Activated T-helper 17 cell treated with anti-CD3 and anti-CD28 coated beads, Interleukin-2, amount 50 U/mL, for 72 hours (primary cell): ENCODE results near the gene RBBP8NL. TPM values are rescaled to one million over a fixed set of nuclear protein-coding genes. Genes with fewer than 3 reads are reported as not detected.

Source experiments
- ATAC-seq: fragments of 150-1000 bp; cut with Tn5 transposase; replicated peaks from 2 replicates; pipeline ENCODE4 v1.10.0; 2021; ENCODE audit warnings: mild to moderate bottlenecking, moderate library complexity
- H3K27ac Mint-ChIP-seq: one replicate; pipeline ENCODE4 v1.8.0; 2022; ENCODE audit warnings: mixed read lengths
- H3K27me3 Mint-ChIP-seq: one replicate; pipeline ENCODE4 v1.8.0; 2022; ENCODE audit warnings: mixed read lengths
- H3K36me3 Mint-ChIP-seq: one replicate; pipeline ENCODE4 v1.8.0; 2022; ENCODE audit warnings: low read depth, mild to moderate bottlenecking, mixed read lengths
- H3K4me1 Mint-ChIP-seq: one replicate; pipeline ENCODE4 v1.8.0; 2022; ENCODE audit warnings: mixed read lengths
- H3K4me3 Mint-ChIP-seq: one replicate; pipeline ENCODE4 v1.8.0; 2022; ENCODE audit warnings: mild to moderate bottlenecking, mixed read lengths
- H3K9me3 Mint-ChIP-seq: one replicate; pipeline ENCODE4 v1.8.0; 2022; ENCODE audit warnings: mixed read lengths
- total RNA-seq, 2 donors: library from RNA; stranded (reverse); gene quantifications; one replicate each; pipeline ENCODE4 v1.2.3, GENCODE V29; 2022

RBBP8NL gene
- not detected for total RNA-seq

DNA sequence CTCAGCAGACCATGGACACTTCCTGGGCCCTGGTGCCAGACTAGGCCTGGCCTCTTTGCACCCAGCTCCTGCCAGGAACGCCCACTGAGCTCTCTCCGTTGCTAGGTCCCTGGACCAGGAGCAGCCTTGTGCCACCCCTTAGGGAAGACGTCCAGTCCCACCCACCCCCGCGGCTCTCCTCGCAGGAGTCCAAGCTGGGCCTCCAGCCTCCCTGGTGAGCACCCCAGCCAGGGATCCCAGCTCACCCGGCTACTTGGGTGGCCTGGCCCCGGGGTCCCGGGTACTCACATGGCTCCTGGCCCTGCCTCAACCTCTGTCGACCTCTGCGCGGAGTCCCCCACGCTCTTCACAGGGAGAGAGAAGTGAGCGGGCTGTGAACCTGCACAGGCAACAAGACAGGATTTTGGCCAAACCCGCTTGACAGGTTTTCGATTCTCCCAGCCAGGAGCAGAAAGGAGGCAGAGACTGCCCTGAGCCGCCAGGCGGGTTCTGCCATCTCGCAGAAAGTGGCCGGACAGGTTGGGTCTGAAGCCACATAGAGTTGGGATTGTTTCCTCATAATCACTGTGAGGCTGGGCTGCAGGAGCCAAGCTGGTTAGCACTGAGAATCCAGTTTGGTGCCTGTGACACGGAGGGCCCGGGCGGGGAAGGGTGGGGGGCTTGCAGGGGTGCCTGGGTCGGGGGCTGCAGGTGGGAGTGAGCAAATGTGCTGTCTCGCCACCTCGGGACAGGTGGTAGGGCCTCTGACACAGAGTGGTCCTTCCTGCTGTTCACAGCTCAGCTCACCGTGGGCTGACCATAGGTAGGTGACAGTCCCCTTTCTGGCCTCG is at the start of gene RBBP8NL:
Gene RBBP8NL (minus strand): TSS at position 368 of the 830 bp plus-strand sequence. CDS start 7,892 bp downstream, outside the sequence.
- Mint-ChIP-seq H3K4me3 (no peak within 1 kb of the TSS), H3K27me3 (peaks cover 6% of the 10 kb centered on the region), H3K36me3 (no peaks in the 10 kb centered on the region), H3K9me3 (no peaks in the 10 kb centered on the region), H3K4me1 (no peaks in the 10 kb centered on the region), H3K27ac (no peak within 1 kb of the TSS)
- no peak for ATAC-seq

DNA sequence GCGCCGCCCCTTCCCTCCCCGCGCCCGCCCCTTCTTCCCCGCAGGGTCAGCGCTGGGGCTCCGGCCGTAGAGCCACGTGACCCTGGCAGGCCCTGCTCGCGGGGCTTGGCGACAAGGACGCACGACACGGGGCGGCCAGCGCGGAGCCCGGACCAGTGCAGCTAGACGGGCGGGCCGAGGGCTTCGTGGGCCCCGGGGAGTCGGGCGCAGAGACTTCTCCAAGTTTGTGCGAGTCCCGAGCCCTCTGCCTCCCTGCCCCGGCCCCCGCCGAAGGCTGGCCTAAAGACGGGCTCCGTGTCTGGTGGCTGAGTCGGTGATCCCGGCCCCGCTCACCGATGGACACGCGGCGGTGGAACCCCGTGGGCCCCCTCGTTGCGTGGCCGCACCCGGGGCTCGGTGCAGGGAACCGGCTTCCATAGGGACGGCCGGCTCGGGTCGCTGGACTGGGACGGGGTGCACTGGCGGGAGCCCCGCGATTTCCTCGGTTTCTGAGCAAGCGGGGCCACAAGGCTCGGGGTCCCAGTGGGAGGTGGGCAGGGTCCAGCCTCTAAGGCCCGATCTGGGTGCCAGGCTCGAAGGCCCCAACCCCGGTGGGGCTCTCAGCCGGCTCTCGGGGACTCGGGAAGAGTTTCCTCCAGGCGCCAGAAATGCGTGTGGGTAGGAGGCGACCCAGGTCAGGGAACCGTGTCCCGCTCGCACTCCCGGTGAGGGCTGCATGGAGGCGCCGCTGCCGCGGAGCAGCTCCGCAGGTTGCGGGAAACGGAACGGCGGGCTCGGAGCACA is 48.9 kb upstream of the RBBP8NL start:
- H3K27ac Mint-ChIP-seq: no peak overlapping the region
- ATAC-seq: no peak
- H3K9me3 Mint-ChIP-seq: no peaks in the 10 kb centered on the region
- H3K4me1 Mint-ChIP-seq: no peaks in the 10 kb centered on the region
- H3K27me3 Mint-ChIP-seq: peaks cover 34% of the 10 kb centered on the region
- H3K4me3 Mint-ChIP-seq: no peak overlapping the region
- H3K36me3 Mint-ChIP-seq: no peaks in the 10 kb centered on the region

DNA sequence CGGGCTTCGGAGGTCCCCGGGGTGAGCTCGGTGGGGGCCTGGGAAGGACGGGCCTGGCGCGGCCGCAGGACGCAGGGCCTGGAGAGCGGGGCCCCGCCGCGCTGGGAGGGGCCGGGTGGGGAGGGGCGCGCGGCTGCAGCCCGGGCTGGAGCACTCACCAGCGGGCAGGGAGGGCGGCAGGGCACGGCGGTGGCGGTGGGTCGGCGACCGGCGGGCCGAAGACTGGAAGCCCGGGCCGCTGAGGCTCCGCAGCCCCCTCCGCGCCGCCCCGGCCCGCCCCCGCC is 48.4 kb upstream of the RBBP8NL start, which contains the start of gene GATA5:
Gene GATA5 (minus strand): TSS at position 224 of the 284 bp plus-strand sequence. CDS start 474 bp downstream, outside the sequence.
- H3K36me3 Mint-ChIP-seq: no peaks in the 10 kb centered on the region
- no peaks in the 10 kb centered on the region for H3K4me1 Mint-ChIP-seq
- H3K27me3 Mint-ChIP-seq: peaks cover 34% of the 10 kb centered on the region
- no peak within 1 kb of the TSS for H3K4me3 Mint-ChIP-seq
- no peak within 1 kb of the TSS for H3K27ac Mint-ChIP-seq
- H3K9me3 Mint-ChIP-seq: no peaks in the 10 kb centered on the region
- no peak for ATAC-seq

GRCh38 chr20:62475027-62475771 is 47.9 kb upstream of the RBBP8NL start:
- no peaks in the 10 kb centered on the region for H3K9me3 Mint-ChIP-seq
- no peaks in the 10 kb centered on the region for H3K4me1 Mint-ChIP-seq
- ATAC-seq: no peak
- no peak overlapping the region for H3K4me3 Mint-ChIP-seq
- no peaks in the 10 kb centered on the region for H3K36me3 Mint-ChIP-seq
- no peak overlapping the region for H3K27ac Mint-ChIP-seq
- H3K27me3 Mint-ChIP-seq: peaks cover 36% of the 10 kb centered on the region

DNA sequence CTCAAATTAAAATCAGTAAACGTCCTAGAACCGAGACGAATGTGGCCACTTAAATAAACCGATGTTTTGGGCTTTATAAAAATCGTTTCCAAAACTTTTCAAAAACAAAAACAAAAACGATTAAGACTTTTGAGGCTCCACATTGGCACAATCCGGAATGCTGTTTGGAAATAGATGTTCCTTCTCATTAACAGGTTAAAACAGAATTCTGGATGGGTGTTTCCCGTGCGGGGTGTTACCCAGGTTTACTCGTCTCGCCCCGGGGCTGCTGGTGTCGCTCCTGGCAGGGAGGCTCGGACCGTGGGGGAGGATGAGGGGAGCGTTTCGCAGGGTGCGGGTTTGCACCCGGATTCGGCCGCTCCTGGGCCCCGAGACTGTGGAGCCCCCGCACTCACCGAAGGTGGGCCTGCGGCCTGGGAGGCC is 47.3 kb upstream of the RBBP8NL start:
- Mint-ChIP-seq H3K27ac (no peak overlapping the region), H3K36me3 (no peaks in the 10 kb centered on the region), H3K27me3 (peaks cover 39% of the 10 kb centered on the region), H3K4me1 (no peaks in the 10 kb centered on the region), H3K4me3 (no peak overlapping the region), H3K9me3 (no peaks in the 10 kb centered on the region)
- no peak for ATAC-seq

GRCh38 chr20:62473717-62474603 is 46.6 kb upstream of the RBBP8NL start:
- peaks cover 35% of the 10 kb centered on the region for H3K27me3 Mint-ChIP-seq
- no peaks in the 10 kb centered on the region for H3K36me3 Mint-ChIP-seq
- no peak overlapping the region for H3K4me3 Mint-ChIP-seq
- no peaks in the 10 kb centered on the region for H3K4me1 Mint-ChIP-seq
- ATAC-seq: no peak
- no peaks in the 10 kb centered on the region for H3K9me3 Mint-ChIP-seq
- H3K27ac Mint-ChIP-seq: no peak overlapping the region

DNA sequence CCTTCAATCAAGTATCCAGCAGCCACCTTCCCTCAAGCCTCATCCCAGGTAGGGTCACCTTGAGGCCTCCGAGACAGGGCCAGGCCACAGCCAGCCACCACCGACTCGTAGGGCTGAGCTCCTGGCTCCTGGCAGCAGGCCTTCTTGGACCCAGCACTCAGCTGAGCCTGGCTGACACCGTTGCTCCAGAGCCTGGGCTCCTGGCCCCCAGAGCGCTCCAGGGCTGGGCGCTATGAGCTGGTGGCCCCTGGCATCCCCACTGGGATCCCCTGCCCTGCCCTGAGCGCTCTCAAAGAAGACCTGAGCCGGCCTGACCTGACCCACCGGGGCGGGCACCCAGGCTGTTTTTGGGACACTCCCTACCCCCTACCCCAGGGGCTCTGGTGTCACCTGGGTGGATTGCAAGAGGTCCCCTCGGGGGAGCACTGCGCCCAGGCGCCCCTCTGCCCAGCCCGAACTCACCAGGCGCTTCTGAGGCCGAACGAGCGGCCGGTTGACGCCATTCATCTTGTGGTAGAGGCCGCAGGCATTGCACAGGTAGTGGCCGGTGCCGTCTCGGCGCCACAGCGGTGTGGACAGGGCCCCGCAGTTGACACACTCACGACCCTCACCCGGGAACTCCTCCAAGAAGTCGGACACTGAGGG is 45.7 kb upstream of the RBBP8NL start:
- peaks cover 28% of the 10 kb centered on the region for H3K27me3 Mint-ChIP-seq
- no peaks in the 10 kb centered on the region for H3K9me3 Mint-ChIP-seq
- H3K4me1 Mint-ChIP-seq: no peaks in the 10 kb centered on the region
- H3K27ac Mint-ChIP-seq: no peak overlapping the region
- no peak for ATAC-seq
- no peaks in the 10 kb centered on the region for H3K36me3 Mint-ChIP-seq
- no peak overlapping the region for H3K4me3 Mint-ChIP-seq

GRCh38 chr20:62472138-62472940 is 45.0 kb upstream of the RBBP8NL start:
- H3K4me1 Mint-ChIP-seq: no peaks in the 10 kb centered on the region
- peaks cover 24% of the 10 kb centered on the region for H3K27me3 Mint-ChIP-seq
- H3K4me3 Mint-ChIP-seq: no peak overlapping the region
- H3K27ac Mint-ChIP-seq: no peak overlapping the region
- no peaks in the 10 kb centered on the region for H3K9me3 Mint-ChIP-seq
- no peaks in the 10 kb centered on the region for H3K36me3 Mint-ChIP-seq
- ATAC-seq: no peak

- ATAC-seq: no peak
- Mint-ChIP-seq H3K9me3 (no peaks in the 10 kb centered on the region), H3K27me3 (peaks cover 20% of the 10 kb centered on the region), H3K36me3 (no peaks in the 10 kb centered on the region), H3K4me1 (no peaks in the 10 kb centered on the region), H3K27ac (no peak overlapping the region), H3K4me3 (no peak overlapping the region)
These were observed 43.1 kb upstream of the RBBP8NL start for GRCh38 chr20:62470459-62470858.

DNA sequence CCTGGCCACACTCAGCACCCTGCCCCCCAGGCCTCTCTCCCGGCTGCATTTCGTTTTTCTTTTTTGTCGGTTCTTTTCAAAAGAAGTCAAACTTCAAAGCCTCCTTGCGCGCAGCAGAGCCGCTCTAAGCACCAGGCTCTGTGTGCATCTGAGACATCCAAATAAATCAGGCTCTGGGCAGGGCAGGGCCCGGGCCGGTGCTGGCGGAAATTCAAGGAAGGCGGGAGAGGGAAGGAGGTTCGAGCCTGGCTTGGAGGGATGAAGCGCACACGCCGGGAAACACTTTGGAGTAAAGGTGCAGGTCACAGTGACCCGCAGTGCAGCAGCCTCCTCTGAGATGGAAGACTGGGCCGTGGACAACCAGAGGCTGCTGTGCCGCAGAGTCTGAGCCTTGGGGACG is 42.7 kb upstream of the RBBP8NL start:
- H3K36me3 Mint-ChIP-seq: no peaks in the 10 kb centered on the region
- H3K4me3 Mint-ChIP-seq: no peak overlapping the region
- ATAC-seq: no peak
- H3K4me1 Mint-ChIP-seq: no peaks in the 10 kb centered on the region
- peaks cover 20% of the 10 kb centered on the region for H3K27me3 Mint-ChIP-seq
- no peak overlapping the region for H3K27ac Mint-ChIP-seq
- no peaks in the 10 kb centered on the region for H3K9me3 Mint-ChIP-seq

DNA sequence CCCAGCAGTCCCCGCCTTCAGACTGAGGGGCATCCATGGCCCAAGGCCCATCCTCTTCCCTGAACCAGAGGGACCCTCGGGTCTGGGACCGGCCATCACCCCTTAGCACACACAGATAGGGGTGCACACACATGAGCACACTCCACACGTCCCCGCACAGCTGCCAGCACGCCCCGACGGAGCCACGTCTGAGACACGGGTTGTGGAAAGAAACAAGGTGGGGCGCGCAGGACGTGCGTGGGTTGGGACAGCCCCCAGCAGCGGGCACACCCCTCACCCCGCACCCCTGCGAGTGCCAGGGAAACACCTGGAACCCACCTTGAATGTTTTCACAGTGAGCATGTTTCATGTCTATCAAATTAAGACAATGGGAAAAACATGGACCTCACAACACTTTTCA is 42.0 kb upstream of the RBBP8NL start:
- peaks cover 20% of the 10 kb centered on the region for H3K27me3 Mint-ChIP-seq
- no peak for ATAC-seq
- H3K4me3 Mint-ChIP-seq: no peak overlapping the region
- no peaks in the 10 kb centered on the region for H3K36me3 Mint-ChIP-seq
- H3K27ac Mint-ChIP-seq: no peak overlapping the region
- H3K9me3 Mint-ChIP-seq: no peaks in the 10 kb centered on the region
- H3K4me1 Mint-ChIP-seq: no peaks in the 10 kb centered on the region

DNA sequence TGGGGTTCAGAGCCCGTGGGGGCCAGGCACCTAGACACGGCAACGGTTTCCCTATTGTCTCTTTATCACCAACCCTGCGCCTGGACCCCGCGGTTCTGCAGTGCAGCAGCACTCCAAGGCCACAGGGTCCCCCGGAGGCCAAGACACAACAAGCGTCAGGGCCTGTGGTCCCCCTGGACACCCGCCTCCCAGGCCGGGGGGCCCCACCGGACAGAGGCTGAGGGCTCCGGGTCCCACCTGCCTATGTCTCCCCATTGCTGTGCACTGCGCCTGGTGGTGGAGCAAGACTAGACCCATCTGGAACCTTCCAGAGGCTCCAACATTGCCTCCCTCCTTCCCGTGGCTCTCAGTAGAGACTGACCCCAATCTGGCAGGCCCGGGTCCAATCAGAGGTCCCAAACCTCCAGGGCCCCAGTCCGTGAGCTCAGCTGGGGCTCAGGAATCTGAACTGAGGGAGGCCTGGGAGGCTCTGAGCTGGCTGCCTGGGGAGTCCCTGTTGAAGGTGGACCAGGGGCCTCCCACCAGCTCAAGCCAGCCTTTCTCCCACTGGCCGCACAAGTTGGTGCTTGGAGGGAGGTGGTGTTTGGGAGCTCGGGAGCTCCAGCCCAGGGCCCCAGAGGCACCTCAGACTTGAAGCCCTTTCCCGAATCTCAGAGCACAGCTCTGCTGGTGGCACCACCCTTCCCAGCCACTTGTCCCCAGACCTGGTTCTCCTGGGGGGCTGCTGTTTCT is 39.6 kb upstream of the RBBP8NL start:
- no peak overlapping the region for H3K27ac Mint-ChIP-seq
- H3K36me3 Mint-ChIP-seq: no peaks in the 10 kb centered on the region
- no peaks in the 10 kb centered on the region for H3K9me3 Mint-ChIP-seq
- no peak for ATAC-seq
- H3K4me1 Mint-ChIP-seq: no peaks in the 10 kb centered on the region
- H3K27me3 Mint-ChIP-seq: peaks cover 12% of the 10 kb centered on the region
- no peak overlapping the region for H3K4me3 Mint-ChIP-seq
